HG03196 (cell line): Measurements from ENCODE around the gene ACTG1.

Experiments used
- ATAC-seq: cut with Tn5 transposase; IDR thresholded peaks from one replicate; pipeline ENCODE4 v1.9.1; 2021; ENCODE audit not compliant: unreplicated experiment

ACTG1 gene

GRCh38 chr17:81545160-81545949, 32.8 kb upstream of the ACTG1 start:
- ATAC-seq, result no peak

DNA sequence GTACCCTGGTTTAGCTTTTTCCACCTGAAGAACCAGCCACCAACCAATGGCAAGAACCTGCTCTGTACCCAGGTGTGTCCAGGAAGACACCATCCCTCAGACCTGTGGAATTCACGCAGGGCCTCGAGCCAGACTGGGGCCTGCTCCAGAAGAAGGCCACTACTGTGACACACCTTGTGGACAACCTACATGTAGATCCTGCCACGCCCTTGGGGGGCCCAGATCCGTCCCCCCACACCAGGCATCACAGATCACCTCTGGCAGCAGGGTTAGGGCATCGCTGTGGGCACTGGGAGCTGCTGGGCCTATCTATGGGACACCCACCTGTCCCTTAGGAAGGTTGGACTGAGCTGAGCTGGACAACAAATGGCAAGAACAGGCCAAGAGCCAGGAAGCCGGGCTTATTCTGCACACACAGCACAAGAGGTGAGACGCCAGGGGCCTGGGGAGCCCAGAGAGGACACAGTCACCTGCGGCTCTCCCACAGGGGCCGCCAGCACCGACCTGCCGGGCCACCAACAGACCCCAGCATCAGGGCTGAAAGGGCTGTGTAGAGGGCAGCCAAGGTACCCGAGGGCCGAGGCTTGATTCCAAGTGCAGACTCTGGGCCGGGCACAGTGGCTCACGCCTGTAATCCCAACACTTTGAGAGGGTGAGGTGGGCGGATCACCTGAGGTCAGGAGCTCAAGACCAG, 31.8 kb upstream of the ACTG1 start:
- no peak for ATAC-seq

- no peak for ATAC-seq
Measured at GRCh38 chr17:81543756-81544155, 31.2 kb upstream of the ACTG1 start.

- no peak for ATAC-seq
Measured at GRCh38 chr17:81543339-81543675, 30.7 kb upstream of the ACTG1 start.

GRCh38 chr17:81542431-81543338, 30.1 kb upstream of the ACTG1 start:
- ATAC-seq, result no peak

DNA sequence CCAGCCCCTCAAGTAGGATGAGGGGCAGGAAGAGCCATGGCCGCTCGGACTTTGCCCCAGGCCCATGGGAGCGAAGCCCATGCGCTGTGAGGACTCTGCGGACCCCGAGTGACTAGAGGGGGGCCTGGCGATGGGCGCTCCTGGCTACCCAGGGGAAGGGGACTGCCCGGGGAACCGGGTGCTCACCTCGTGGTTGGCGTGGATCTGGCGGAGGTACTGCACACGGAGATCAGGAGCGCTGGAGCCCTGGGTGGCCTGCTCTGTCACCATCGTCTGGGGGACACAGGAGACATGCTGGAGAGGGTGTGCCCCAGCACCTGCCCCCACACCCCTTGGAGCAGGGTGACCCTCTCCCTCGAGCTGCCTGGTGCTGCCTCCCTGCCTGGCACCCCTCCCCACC, 28.5 kb upstream of the ACTG1 start:
- ATAC-seq, result no peak

DNA sequence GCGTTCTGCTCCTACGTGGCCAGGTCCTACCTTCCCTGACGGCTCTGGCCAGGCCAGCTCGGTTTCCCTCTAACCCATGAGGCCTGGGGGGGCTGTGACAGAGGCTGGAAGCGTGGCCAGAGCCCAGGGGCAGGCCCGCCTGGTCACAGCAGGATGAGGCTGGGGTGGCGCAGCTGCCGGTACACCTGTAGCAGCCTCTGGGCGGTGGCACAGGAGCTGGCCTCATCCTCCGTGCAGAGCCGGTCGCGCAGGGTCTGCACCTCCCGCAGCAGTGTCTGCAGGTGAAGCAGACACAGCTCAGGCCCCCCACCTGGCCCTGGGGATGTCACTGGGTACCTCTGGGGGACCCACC, 28.1 kb upstream of the ACTG1 start:
- no peak for ATAC-seq

GRCh38 chr17:81539961-81540675, 27.5 kb upstream of the ACTG1 start:
- ATAC-seq, result no peak

GRCh38 chr17:81539571-81539900, 26.9 kb upstream of the ACTG1 start:
- ATAC-seq, result no peak

DNA sequence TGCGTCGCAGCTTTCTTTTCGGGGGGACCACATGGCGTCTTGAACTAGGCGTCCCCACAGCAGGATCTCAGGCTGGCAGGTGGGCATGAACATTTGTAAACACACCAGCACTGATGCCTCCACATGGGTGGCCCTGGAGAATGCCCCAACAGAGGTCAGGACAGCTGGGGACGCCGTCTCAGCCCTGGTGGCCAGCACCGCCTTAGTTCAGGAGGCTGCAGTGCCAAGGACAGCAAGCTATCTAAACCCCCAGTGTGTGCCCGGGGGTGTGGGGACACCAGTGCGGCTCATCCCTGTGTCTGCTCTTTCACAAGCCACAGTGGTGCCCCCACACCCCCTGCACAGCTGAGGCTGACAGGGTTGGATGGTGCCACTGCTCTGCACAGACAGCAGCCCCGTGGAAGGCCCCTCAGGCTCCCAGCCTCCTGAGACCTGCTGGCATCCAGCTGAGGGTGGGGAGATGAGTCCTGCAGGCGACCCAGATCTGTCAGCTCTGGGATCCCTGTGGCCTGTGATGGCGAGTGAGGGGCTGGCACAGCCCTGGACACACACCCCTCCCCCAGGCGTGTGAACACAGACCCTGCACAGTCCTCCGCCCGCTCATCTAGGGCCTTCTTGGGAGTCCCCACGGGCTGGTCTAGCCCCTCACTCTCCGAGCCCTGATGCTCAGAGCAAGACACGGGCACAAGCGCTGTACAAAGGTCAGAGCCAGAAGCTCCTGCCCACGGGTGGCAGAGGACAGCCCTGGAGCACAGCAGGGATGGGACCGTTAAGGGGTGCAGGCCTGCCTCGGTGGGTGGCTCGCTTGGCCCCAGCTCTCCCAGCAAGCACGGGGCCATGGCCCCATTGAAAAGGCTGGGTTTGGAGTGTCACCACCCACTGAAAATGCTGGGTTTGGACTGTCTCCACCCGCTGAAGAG, 26.3 kb upstream of the ACTG1 start:
- no peak for ATAC-seq

DNA sequence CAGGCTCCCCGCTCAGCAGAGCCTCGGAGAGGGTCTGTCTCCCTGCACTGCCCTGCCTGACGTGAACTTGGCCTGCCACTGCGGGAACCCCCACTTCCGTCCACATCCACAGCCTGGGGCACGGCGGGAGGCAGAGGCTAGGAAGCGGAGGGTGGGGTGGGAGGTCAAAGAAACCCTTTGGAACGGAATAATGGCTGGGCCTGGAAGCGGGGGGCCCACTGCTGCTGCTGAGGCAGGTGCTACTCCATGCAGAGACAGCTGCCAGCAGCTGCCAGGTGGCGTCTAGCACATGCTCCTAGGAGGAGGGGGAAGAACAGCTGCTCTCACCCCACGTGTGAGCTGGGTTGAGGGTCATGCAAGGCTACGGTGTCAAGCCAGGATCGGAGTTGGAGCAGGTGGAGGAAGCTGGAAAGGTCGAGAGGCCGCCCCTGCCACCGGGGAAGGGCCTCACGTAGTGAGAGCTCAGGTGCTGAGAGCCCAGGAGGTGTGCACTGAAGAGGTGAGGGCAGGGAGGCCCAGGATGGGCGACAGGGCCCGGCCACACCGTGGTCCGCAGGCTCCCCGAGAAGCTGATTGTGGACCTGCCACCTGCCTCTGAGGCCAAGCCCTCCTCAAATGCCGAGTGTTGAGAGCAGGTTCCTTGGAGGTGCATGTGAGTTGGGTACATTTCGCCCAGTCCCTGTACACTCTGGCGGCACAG, 25.4 kb upstream of the ACTG1 start:
- ATAC-seq, result no peak

GRCh38 chr17:81537343-81537855, 24.8 kb upstream of the ACTG1 start:
- ATAC-seq, result no peak

DNA sequence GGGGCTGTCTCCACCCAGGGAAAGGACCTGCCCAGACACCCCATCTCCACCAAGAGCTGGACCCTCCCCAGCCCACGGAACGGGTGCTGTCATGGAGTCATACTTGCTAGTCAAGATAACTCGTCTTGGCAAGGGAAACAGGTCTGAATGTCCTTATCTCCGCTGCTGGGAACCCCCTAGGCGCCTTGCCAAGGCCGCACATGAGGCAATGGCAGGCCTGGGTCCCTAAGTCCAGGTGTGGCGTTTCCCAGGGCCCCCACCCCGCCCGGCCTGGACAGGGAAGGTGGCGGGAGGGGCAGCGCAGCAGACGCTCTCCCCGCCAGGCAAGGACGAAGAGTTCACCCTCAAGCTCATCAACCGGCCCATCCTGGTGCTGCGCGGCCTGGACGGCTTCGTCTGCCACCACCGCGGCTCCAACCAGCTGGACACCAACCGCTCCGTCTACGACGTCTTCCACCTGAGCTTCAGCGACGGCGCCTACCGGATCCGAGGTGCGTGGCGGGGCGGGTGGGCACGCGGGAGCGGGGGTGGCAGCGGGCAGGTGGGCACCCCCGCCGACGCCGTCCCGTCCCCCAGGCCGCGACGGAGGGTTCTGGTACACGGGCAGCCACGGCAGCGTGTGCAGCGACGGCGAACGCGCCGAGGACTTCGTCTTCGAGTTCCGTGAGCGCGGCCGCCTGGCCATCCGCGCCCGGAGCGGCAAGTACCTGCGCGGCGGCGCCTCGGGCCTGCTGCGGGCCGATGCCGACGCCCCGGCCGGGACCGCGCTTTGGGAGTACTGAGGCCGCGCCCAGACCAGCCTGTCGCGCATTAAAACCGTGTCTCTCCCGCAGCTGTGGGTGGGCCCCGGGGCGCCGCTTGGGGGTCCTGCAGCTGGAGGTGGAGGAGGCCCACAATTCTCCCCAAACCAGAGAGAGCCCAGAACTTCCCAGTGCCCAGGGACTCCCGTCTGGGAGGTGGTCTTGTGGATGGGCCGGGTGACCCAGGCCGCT, 24.0 kb upstream of the ACTG1 start:
- ATAC-seq, result no peak

GRCh38 chr17:81535480-81536298, 23.1 kb upstream of the ACTG1 start:
- ATAC-seq, result no peak

- no peak for ATAC-seq
Measured at GRCh38 chr17:81535007-81535328, 22.4 kb upstream of the ACTG1 start.

DNA sequence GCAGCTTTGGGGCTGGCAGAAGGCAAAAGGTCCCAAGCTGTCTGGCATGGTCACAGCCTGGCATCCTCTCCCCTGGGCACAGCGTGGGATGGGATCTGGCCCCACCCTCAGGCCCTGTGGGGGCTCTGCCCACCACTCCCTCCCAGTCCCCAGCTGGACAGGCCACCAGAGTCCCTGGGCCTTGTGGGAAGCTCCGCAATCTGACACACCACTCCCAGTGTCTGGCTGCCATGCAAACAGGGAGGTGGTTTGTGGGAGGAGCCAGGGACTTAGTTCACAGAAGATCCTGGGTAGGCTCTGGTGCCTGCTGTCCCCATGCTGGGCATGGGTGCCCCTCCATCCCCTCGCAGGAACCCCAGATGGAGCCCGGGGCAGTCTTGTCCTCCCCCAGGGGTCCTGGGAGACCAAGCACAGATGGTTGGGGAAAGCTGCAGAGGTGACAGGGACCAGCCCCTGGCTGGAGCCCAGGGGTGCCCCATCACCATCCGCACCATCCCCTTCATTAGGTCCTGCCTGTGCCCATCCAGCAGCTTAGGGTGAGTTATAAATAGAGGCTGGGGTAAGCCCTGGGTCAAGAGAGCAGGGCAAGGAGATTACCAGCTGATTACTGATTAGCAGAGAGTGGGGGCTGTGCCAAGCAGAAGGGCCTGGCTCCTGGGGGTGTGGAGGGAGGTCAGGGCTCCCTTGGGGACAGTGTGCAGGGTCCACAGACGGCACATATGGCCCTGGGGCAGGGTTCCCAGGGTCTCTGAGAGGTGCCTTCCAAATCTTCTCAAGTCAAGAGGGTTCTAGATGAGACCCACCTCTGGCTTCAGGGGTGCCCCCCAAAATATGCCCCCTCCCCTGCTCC, 21.8 kb upstream of the ACTG1 start:
- ATAC-seq, result no peak
